Chondrocyte (in vitro differentiated cells): ENCODE data around the gene APP. TPM values are rescaled to one million over a fixed set of nuclear protein-coding genes. Genes with fewer than 3 reads are reported as not detected.

ENCODE experiments used
- DNase-seq: peaks from one replicate; pipeline ENCODE4 v3.0.0; 2021; ENCODE audit warnings: mixed read lengths, low spot score
- H3K27ac Mint-ChIP-seq: one replicate; pipeline ENCODE4 v1.8.0; 2021; ENCODE audit warnings: mild to moderate bottlenecking, moderate library complexity, mixed read lengths; ENCODE audit not compliant: unreplicated experiment
- H3K27me3 Mint-ChIP-seq: 2 replicates; pipeline ENCODE4 v1.8.0; 2021; ENCODE audit warnings: low read depth, mixed read lengths
- H3K36me3 Mint-ChIP-seq: 2 replicates; pipeline ENCODE4 v1.8.0; 2021; ENCODE audit warnings: low read depth, mixed read lengths
- H3K4me1 Mint-ChIP-seq: 2 replicates; pipeline ENCODE4 v1.8.0; 2021; ENCODE audit warnings: low read depth, mild to moderate bottlenecking, mixed read lengths
- H3K4me3 Mint-ChIP-seq: one replicate; pipeline ENCODE4 v1.8.0; 2021; ENCODE audit warnings: mild to moderate bottlenecking, moderate library complexity, mixed read lengths; ENCODE audit not compliant: unreplicated experiment
- H3K9me3 Mint-ChIP-seq: 2 replicates; pipeline ENCODE4 v1.8.0; 2021; ENCODE audit warnings: low read depth, mixed read lengths
- CTCF ChIP-seq: fragments of 200-600 bp; sonication (generic); IDR thresholded peaks from 2 replicates; pipeline ENCODE4 v1.5.0; 2021; ENCODE audit warnings: antibody characterized with exemption, mild to moderate bottlenecking, moderate library complexity
- total RNA-seq: library from RNA; stranded (reverse); gene quantifications from 3 replicates; pipeline ENCODE4 v1.2.1, GENCODE V29; 2021

Gene APP
- total RNA-seq, 1 donor from 2014 or later, result 442 TPM

- no peak overlapping the region for H3K4me3 Mint-ChIP-seq
- H3K9me3 Mint-ChIP-seq, result peaks cover 8% of the 10 kb centered on the region
- no peaks in the 10 kb centered on the region for H3K27me3 Mint-ChIP-seq
- DNase-seq, result no peak
- H3K4me1 Mint-ChIP-seq, result peaks cover 7% of the 10 kb centered on the region
- H3K36me3 Mint-ChIP-seq, result peaks cover 21% of the 10 kb centered on the region
- no peak for TF ChIP-seq CTCF
- no peak overlapping the region for H3K27ac Mint-ChIP-seq
These were observed 274.0 kb downstream of the APP start for GRCh38 chr21:25896501-25897056.

DNA sequence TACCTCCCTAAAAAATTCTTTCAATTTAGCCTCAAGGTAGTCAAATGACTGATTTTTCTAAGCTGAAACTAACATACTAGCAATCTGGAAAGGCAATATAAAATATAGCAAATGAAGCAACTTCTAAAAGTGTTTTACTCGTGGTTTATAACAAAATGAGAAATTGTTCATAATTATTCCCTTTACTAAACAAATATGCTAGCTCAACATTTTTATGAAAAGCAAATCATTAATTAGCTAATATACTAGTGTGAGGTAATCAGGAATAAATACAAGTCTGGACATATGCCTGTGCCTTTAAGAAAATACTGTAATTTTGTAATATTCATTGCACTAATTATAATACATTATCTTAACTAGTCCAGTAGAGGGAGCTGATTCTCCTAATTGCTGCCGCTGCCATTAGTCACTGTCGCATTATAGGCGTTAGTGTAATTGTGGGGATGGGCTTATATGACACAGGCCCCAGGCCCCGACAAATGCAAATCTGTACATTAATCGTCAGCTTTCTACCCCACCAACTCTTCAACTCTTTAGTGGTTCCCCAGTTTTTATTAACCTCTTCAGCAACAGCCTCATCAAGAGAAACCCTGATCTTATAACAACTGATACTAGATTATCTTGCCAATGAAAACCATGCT lies 274.9 kb downstream of the APP start:
- Mint-ChIP-seq H3K27me3 (no peaks in the 10 kb centered on the region), H3K9me3 (peaks cover 8% of the 10 kb centered on the region), H3K36me3 (peaks cover 25% of the 10 kb centered on the region), H3K27ac (no peak overlapping the region), H3K4me1 (peaks cover 7% of the 10 kb centered on the region), H3K4me3 (no peak overlapping the region)
- DNase-seq, result no peak
- TF ChIP-seq CTCF, result peak; percentile 78

GRCh38 chr21:25893191-25893590 lies 277.4 kb downstream of the APP start:
- DNase-seq, result no peak
- Mint-ChIP-seq H3K27me3 (no peaks in the 10 kb centered on the region), H3K9me3 (peaks cover 8% of the 10 kb centered on the region), H3K36me3 (peaks cover 35% of the 10 kb centered on the region), H3K4me3 (no peak overlapping the region), H3K4me1 (no peaks in the 10 kb centered on the region), H3K27ac (no peak overlapping the region)
- no peak for TF ChIP-seq CTCF

DNA sequence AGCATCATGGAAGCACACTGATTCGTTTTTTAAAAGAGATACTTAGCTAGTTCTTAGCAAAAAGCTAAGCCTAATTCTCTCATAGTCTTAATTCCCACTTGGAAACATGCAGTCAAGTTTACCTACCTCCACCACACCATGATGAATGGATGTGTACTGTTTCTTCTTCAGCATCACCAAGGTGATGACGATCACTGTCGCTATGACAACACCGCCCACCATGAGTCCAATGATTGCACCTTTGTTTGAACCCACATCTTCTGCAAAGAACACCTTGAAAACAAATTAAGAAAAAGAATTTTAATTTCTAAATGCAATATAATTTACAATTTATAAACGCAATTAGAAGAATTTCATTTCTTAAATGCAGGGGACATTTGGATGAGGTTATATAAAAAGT lies 279.0 kb downstream of the APP start:
- H3K36me3 Mint-ChIP-seq, result peaks cover 41% of the 10 kb centered on the region
- no peak for TF ChIP-seq CTCF
- H3K4me1 Mint-ChIP-seq, result no peaks in the 10 kb centered on the region
- no peak for DNase-seq
- H3K4me3 Mint-ChIP-seq, result no peak overlapping the region
- no peaks in the 10 kb centered on the region for H3K27me3 Mint-ChIP-seq
- H3K27ac Mint-ChIP-seq, result no peak overlapping the region
- peaks cover 8% of the 10 kb centered on the region for H3K9me3 Mint-ChIP-seq

GRCh38 chr21:25890001-25890400 lies 280.6 kb downstream of the APP start:
- Mint-ChIP-seq H3K4me1 (no peaks in the 10 kb centered on the region), H3K27me3 (no peaks in the 10 kb centered on the region), H3K36me3 (peaks cover 38% of the 10 kb centered on the region), H3K4me3 (no peak overlapping the region), H3K9me3 (peaks cover 8% of the 10 kb centered on the region), H3K27ac (no peak overlapping the region)
- no peak for DNase-seq
- TF ChIP-seq CTCF, result no peak
